Endometrium (tissue), 2 donors: ENCODE results near the gene GAGE13.
"Not testable (repeated sequence)": the region's sequence is repeated elsewhere in the genome, so short reads cannot be mapped to it uniquely, and the experiment has no call there.

ENCODE experiments used
- FAIRE-seq: peaks from 2 replicates; lab custom pipeline; 2012; peaks lifted over from hg19 to GRCh38; lab: Jason Lieb, UNC
- donor health status: control.
- donor health status: control.

The GAGE13 gene

DNA sequence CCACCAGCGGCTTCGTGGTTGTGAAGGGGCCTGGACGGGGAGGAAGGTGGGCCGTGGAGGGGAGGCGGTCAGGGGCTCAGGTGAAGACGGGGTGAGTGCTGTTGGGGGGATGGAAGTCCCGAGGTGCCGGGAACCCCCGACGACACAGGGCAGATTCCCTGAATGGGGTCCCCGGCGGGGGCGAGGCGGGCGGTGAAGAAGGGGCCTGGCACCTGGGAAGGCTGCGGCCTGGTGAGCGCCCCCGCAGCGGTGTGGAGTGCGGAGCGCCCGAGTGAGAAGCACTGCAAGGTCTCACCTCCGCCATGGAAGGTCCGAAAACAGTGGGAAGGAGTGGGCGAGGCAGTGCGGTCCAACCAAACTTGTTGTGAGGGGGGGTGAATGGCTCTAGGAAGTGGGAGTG, 459 bp downstream of the GAGE13 start:
- not testable (repeated sequence) for FAIRE-seq

GRCh38 chrX:49341449-49341848, 10.1 kb downstream of the GAGE13 start:
- not testable (repeated sequence) for FAIRE-seq

DNA sequence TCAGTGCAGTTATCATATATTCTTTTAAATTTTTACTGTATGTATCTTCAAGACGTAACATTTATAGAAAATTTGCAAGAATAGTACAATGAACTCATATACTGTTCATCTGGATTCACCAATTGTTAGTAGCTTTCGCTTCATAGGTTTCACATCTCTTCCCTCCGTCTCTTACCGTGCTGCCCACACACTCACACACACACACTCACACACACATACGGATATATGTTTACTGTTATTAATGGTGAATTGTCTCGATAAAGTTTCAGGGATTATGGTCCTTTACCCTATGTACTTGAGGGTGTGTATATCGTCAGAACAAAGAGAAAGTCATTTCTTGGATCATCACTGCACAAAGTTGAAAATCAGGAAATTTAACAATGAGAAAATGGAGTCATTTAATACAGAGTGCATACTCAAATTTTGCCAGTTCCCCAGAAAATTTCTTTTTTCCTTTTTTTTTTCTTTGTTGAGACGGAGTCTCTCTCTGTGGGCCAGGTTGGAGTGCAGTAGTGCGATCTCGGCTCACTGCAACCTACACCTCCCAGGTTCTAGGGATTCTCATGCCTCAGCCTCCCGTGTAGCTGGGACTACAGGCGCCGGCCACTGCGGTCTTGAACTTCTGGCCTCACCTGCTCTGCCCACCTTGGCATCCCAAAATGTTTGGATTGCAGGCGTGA, 13.3 kb downstream of the GAGE13 start:
- FAIRE-seq = not testable (repeated sequence)

DNA sequence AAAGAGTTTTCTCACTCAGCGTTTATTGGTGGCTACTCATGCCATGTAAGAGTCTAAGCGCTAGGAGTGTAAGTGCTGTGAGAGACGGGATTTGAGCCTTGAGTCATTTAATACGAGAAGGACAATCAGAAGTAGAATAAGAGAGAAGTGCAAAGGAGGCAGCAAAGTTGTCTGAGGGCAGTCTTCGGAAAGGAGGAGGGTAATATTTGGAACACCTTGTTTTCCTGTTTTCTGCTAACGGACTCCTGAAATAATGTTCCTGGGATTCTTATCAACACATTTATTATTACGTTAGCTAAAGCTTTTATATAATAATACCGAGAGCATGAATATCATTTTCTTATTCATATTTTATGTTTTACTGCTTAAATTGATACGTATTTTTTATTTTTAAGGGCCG, 14.0 kb downstream of the GAGE13 start:
- not testable (repeated sequence) for FAIRE-seq

DNA sequence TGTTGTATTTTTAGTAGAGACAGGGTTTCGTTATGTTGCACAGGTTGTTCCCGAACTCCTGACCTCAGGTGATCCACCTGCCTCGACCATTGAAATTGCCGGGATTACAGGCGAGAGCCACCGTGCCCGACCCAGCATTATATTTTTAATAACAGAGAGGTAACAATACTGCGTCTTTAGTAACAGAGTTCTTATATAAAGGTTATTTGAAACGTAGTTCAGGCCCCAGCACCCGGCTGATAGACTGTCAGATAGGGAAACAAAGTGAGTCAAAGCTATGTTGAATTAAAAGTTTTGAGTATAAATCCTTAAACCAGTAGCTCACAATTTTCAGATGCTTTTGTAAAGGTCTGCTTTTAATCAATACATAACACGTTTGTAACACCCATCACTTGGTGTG, 14.8 kb downstream of the GAGE13 start:
- FAIRE-seq = not testable (repeated sequence)
